ENCODE results near the gene GPX2. TPM values are rescaled to one million over a fixed set of nuclear protein-coding genes. Genes with fewer than 3 reads are reported as not detected.

The GPX2 gene
- total and polyA plus RNA-seq, 2 experiments from 2014 or later, result not detected

- Histone ChIP-seq H3K4me2 (ENCODE audit: unreplicated experiment) (no peak overlapping the region), H2AFZ (no peak overlapping the region), H3K27ac (no peak overlapping the region), H3K4me1 (ENCODE audit: insufficient read depth) (no peaks in the 10 kb centered on the region), H3K27me3 (replicated peaks; ENCODE audit: insufficient read depth) (no peaks in the 10 kb centered on the region), H3K9me3 (ENCODE audit: low read depth) (no peaks in the 10 kb centered on the region), H3K36me3 (ENCODE audit: low read depth) (no peaks in the 10 kb centered on the region), H3F3A (ENCODE audit: insufficient read depth) (no peaks in the 10 kb centered on the region), H3K4me3 (no peak overlapping the region), H3K9me2 (ENCODE audit: insufficient read depth) (no peaks in the 10 kb centered on the region), H3K79me2 (ENCODE audit: insufficient read depth) (no peaks in the 10 kb centered on the region), H3K9ac (no peak overlapping the region), H4K20me1 (ENCODE audit: insufficient read depth) (no peaks in the 10 kb centered on the region)
- DNase-seq, result no peak
- in situ Hi-C loops (cut with MboI), result no loop called here
- 88 to 95% methylated on average over 9 of the region's 9 CpGs for WGBS, 2 experiments (ENCODE audit: low coverage in 1 of 2, low lambda C conversion rate in 2 of 2, missing lambda C conversion rate in 2 of 2)
- TF ChIP-seq EZH2phosphoT487 (IDR thresholded peaks at IDR 0.05; ENCODE audit: insufficient read depth, low read depth) (no peak), EZH2 (IDR thresholded peaks at IDR 0.05; ENCODE audit: insufficient read depth, poor library complexity, severe bottlenecking) (no peak)
These were observed 12.1 kb upstream of the GPX2 start for GRCh38 chr14:64954491-64955240.

GRCh38 chr14:64953661-64954060 lies 11.1 kb upstream of the GPX2 start:
- no peak overlapping the region for H2AFZ ChIP-seq
- no peaks in the 10 kb centered on the region for H4K20me1 ChIP-seq (ENCODE audit: insufficient read depth)
- H3K9me2 ChIP-seq (ENCODE audit: insufficient read depth), result no peaks in the 10 kb centered on the region
- H3K4me2 ChIP-seq (ENCODE audit: unreplicated experiment), result no peak overlapping the region
- H3K9ac ChIP-seq, result no peak overlapping the region
- H3F3A ChIP-seq (ENCODE audit: insufficient read depth), result no peaks in the 10 kb centered on the region
- H3K4me3 ChIP-seq, result no peak overlapping the region
- WGBS, 2 experiments (ENCODE audit: low coverage in 1 of 2, low lambda C conversion rate in 2 of 2, missing lambda C conversion rate in 2 of 2), result 89 to 91% methylated on average over 6 of the region's 6 CpGs
- no peaks in the 10 kb centered on the region for H3K36me3 ChIP-seq (ENCODE audit: low read depth)
- no peaks in the 10 kb centered on the region for H3K79me2 ChIP-seq (ENCODE audit: insufficient read depth)
- TF ChIP-seq EZH2 (IDR thresholded peaks at IDR 0.05; ENCODE audit: insufficient read depth, poor library complexity, severe bottlenecking) (no peak), EZH2phosphoT487 (IDR thresholded peaks at IDR 0.05; ENCODE audit: insufficient read depth, low read depth) (no peak)
- no peak overlapping the region for H3K27ac ChIP-seq
- DNase-seq, result no peak
- H3K27me3 ChIP-seq (replicated peaks; ENCODE audit: insufficient read depth), result no peaks in the 10 kb centered on the region
- H3K9me3 ChIP-seq (ENCODE audit: low read depth), result no peaks in the 10 kb centered on the region
- H3K4me1 ChIP-seq (ENCODE audit: insufficient read depth), result no peaks in the 10 kb centered on the region
- in situ Hi-C loops (cut with MboI), result no loop called here

GRCh38 chr14:64953310-64953654 lies 10.7 kb upstream of the GPX2 start:
- in situ Hi-C loops (cut with MboI), result no loop called here
- TF ChIP-seq EZH2 (IDR thresholded peaks at IDR 0.05; ENCODE audit: insufficient read depth, poor library complexity, severe bottlenecking) (no peak), EZH2phosphoT487 (IDR thresholded peaks at IDR 0.05; ENCODE audit: insufficient read depth, low read depth) (no peak)
- H3K27ac ChIP-seq, result no peak overlapping the region
- no peaks in the 10 kb centered on the region for H3K4me1 ChIP-seq (ENCODE audit: insufficient read depth)
- 57 to 60% methylated on average over 8 of the region's 8 CpGs for WGBS, 2 experiments (ENCODE audit: low coverage in 1 of 2, low lambda C conversion rate in 2 of 2, missing lambda C conversion rate in 2 of 2)
- H3K4me3 ChIP-seq, result no peak overlapping the region
- H3K9me2 ChIP-seq (ENCODE audit: insufficient read depth), result no peaks in the 10 kb centered on the region
- H2AFZ ChIP-seq, result no peak overlapping the region
- H3K27me3 ChIP-seq (replicated peaks; ENCODE audit: insufficient read depth), result no peaks in the 10 kb centered on the region
- no peaks in the 10 kb centered on the region for H3K36me3 ChIP-seq (ENCODE audit: low read depth)
- DNase-seq, result no peak
- no peaks in the 10 kb centered on the region for H3K9me3 ChIP-seq (ENCODE audit: low read depth)
- H4K20me1 ChIP-seq (ENCODE audit: insufficient read depth), result no peaks in the 10 kb centered on the region
- no peak overlapping the region for H3K9ac ChIP-seq
- H3K4me2 ChIP-seq (ENCODE audit: unreplicated experiment), result no peak overlapping the region
- H3K79me2 ChIP-seq (ENCODE audit: insufficient read depth), result no peaks in the 10 kb centered on the region
- H3F3A ChIP-seq (ENCODE audit: insufficient read depth), result no peaks in the 10 kb centered on the region

- in situ Hi-C loops (cut with MboI), result no loop called here
- H3K79me2 ChIP-seq (ENCODE audit: insufficient read depth), result no peaks in the 10 kb centered on the region
- no peak for TF ChIP-seq EZH2phosphoT487 (IDR thresholded peaks at IDR 0.05; ENCODE audit: insufficient read depth, low read depth)
- TF ChIP-seq EZH2 (IDR thresholded peaks at IDR 0.05; ENCODE audit: insufficient read depth, poor library complexity, severe bottlenecking), result no peak
- H2AFZ ChIP-seq, result no peak overlapping the region
- no peaks in the 10 kb centered on the region for H3K9me2 ChIP-seq (ENCODE audit: insufficient read depth)
- H3K4me2 ChIP-seq (ENCODE audit: unreplicated experiment), result no peak overlapping the region
- no peak overlapping the region for H3K27ac ChIP-seq
- H3K9me3 ChIP-seq (ENCODE audit: low read depth), result no peaks in the 10 kb centered on the region
- WGBS, 2 experiments (ENCODE audit: low coverage in 1 of 2, low lambda C conversion rate in 2 of 2, missing lambda C conversion rate in 2 of 2), result 83 to 85% methylated on average over 7 of the region's 7 CpGs
- no peaks in the 10 kb centered on the region for H3K4me1 ChIP-seq (ENCODE audit: insufficient read depth)
- H3F3A ChIP-seq (ENCODE audit: insufficient read depth), result no peaks in the 10 kb centered on the region
- no peak overlapping the region for H3K4me3 ChIP-seq
- H4K20me1 ChIP-seq (ENCODE audit: insufficient read depth), result no peaks in the 10 kb centered on the region
- DNase-seq, result peak; percentile 21
- H3K27me3 ChIP-seq (replicated peaks; ENCODE audit: insufficient read depth), result no peaks in the 10 kb centered on the region
- H3K9ac ChIP-seq, result no peak overlapping the region
- no peaks in the 10 kb centered on the region for H3K36me3 ChIP-seq (ENCODE audit: low read depth)
These were observed 10.2 kb upstream of the GPX2 start for GRCh38 chr14:64952598-64953309.

All from GM23248 (cell line).